ENCODE data around the gene RAB17.

GRCh38 chr2:237614151-237614720 is 23.7 kb upstream of the RAB17 start:
- TF ChIP-seq BHLHE40 (IDR thresholded peaks at IDR 0.05; ENCODE audit: borderline replicate concordance) = no peak
- TF ChIP-seq NFRKB (IDR thresholded peaks at IDR 0.05) = no peak
- TF ChIP-seq PKNOX1 (IDR thresholded peaks at IDR 0.05) = no peak
